Gastroesophageal sphincter (tissue), 3 donors: Measurements from ENCODE around the gene RPTOR.

Experiments
- CTCF ChIP-seq, 4 experiments: fragments of 200-600 bp in 2 of 4; fragments of 450-650 bp in 2 of 4; sonication (generic) in 1 of 4; IDR thresholded peaks; one replicate each; pipeline ENCODE4 v1.5.1; 2017 to 2019; ENCODE audit warnings: antibody characterized with exemption in 4 of 4, mild to moderate bottlenecking in 2 of 4, moderate library complexity in 2 of 4
- POLR2AphosphoS5 ChIP-seq: sonication (generic); formaldehyde crosslinking; IDR thresholded peaks from one replicate; pipeline ENCODE4 v1.6.1; 2017; ENCODE audit warnings: antibody characterized with exemption

- TF ChIP-seq POLR2AphosphoS5 (no peak), CTCF (IDR thresholded peaks at IDR 0.05) (no peak)
These were observed 259.1 kb downstream of the RPTOR start for GRCh38 chr17:80803451-80804428.
